Neural cell (in vitro differentiated cells): ENCODE data around the gene METAP1. TPM values are rescaled to one million over a fixed set of nuclear protein-coding genes. Genes with fewer than 3 reads are reported as not detected.

Experiments used
- H2AFZ ChIP-seq: fragments of 200-600, 300-800 bp; sonication (generic), shearing (Covaris generic); 2 replicates; pipeline ENCODE4 v1.6.0; 2014; ENCODE audit warnings: low read depth, mild to moderate bottlenecking, antibody characterized with exemption, low read length, moderate library complexity
- H3F3A ChIP-seq: fragments of 200-600 bp; shearing (Covaris generic); 2 replicates; pipeline ENCODE4 v1.6.1; 2016; ENCODE audit warnings: mild to moderate bottlenecking, moderate library complexity, mixed read lengths, antibody characterized with exemption, low read length; ENCODE audit not compliant: insufficient read depth, poor library complexity, severe bottlenecking
- H3K27ac ChIP-seq: fragments of 200-600, 300-800 bp; sonication (generic), shearing (Covaris generic); 2 replicates; pipeline ENCODE4 v1.5.1; 2014; ENCODE audit warnings: mild to moderate bottlenecking, low read length, moderate library complexity
- H3K27me3 ChIP-seq: fragments of 300-800, 200-600 bp; sonication (generic), shearing (Covaris generic); 2 replicates; pipeline ENCODE4 v1.6.0; 2014; ENCODE audit warnings: mild to moderate bottlenecking, low read depth, low read length, moderate library complexity; ENCODE audit not compliant: insufficient read depth
- H3K36me3 ChIP-seq: fragments of 300-800, 200-600 bp; sonication (generic), shearing (Covaris generic); 2 replicates; pipeline ENCODE4 v1.5.1; 2014; ENCODE audit warnings: mild to moderate bottlenecking, antibody characterized with exemption, low read length, moderate library complexity; ENCODE audit not compliant: insufficient read depth
- H3K4me2 ChIP-seq: fragments of 300-800, 200-600 bp; sonication (generic), shearing (Covaris generic); 2 replicates; pipeline ENCODE4 v1.6.0; 2014; ENCODE audit warnings: mild to moderate bottlenecking, low read length
- H3K4me3 ChIP-seq: fragments of 300-800, 200-600 bp; sonication (generic), shearing (Covaris generic); 2 replicates; pipeline ENCODE4 v1.5.1; 2014; ENCODE audit warnings: mild to moderate bottlenecking, low read length, moderate library complexity
- H3K79me2 ChIP-seq: fragments of 200-600 bp; shearing (Covaris generic); replicated peaks from 2 replicates; pipeline ENCODE4 v1.6.0; 2014; ENCODE audit warnings: mild to moderate bottlenecking, low read length, moderate library complexity; ENCODE audit not compliant: insufficient read depth
- H3K9ac ChIP-seq: fragments of 300-800, 200-600 bp; sonication (generic), shearing (Covaris generic); 2 replicates; pipeline ENCODE4 v1.6.1; 2016; ENCODE audit warnings: mild to moderate bottlenecking, low read length, mixed read lengths
- H3K9me2 ChIP-seq: fragments of 200-600 bp; shearing (Covaris generic); 2 replicates; pipeline ENCODE4 v1.6.1; 2016; ENCODE audit warnings: mild to moderate bottlenecking, low read length, mixed read lengths; ENCODE audit not compliant: insufficient read depth
- H3K9me3 ChIP-seq: fragments of 200-600, 300-800 bp; sonication (generic), shearing (Covaris generic); 2 replicates; pipeline ENCODE4 v1.6.1; 2016; ENCODE audit warnings: mild to moderate bottlenecking, mixed run types, low read length, moderate library complexity, mixed read lengths
- H4K20me1 ChIP-seq: fragments of 200-600 bp; shearing (Covaris generic); 2 replicates; pipeline ENCODE4 v1.6.1; 2016; ENCODE audit warnings: mild to moderate bottlenecking, mixed run types; ENCODE audit not compliant: insufficient read depth
- EP300 ChIP-seq: fragments of 450-650 bp; conservative IDR thresholded peaks from 2 replicates; pipeline ENCODE4 v1.6.1; 2014; ENCODE audit warnings: antibody characterized with exemption, mild to moderate bottlenecking, moderate library complexity; ENCODE audit not compliant: poor library complexity, severe bottlenecking
- EZH2 ChIP-seq: fragments of 200-600, 300-800 bp; shearing (Covaris generic), sonication (generic); IDR thresholded peaks from 2 replicates; pipeline ENCODE4 v1.6.1; 2014; ENCODE audit warnings: antibody characterized with exemption, low read length, borderline replicate concordance, mild to moderate bottlenecking; ENCODE audit not compliant: insufficient read depth, poor library complexity, severe bottlenecking
- MXI1 ChIP-seq: fragments of 450-650 bp; conservative IDR thresholded peaks from 2 replicates; pipeline ENCODE4 v1.6.1; 2014; ENCODE audit warnings: antibody characterized with exemption, mild to moderate bottlenecking; ENCODE audit not compliant: poor library complexity, severe bottlenecking
- POLR2AphosphoS5 ChIP-seq: IDR thresholded peaks from 2 replicates; pipeline ENCODE4 v1.6.1; 2012
- RAD21 ChIP-seq: fragments of 450-650 bp; conservative IDR thresholded peaks from 2 replicates; pipeline ENCODE4 v1.6.1; 2014; ENCODE audit warnings: antibody characterized with exemption, mild to moderate bottlenecking, moderate library complexity
- SMC3 ChIP-seq: fragments of 450-650 bp; conservative IDR thresholded peaks from 2 replicates; pipeline ENCODE4 v1.6.1; 2014; ENCODE audit warnings: antibody characterized with exemption, mild to moderate bottlenecking, moderate library complexity; ENCODE audit not compliant: poor library complexity
- TAF1 ChIP-seq: IDR thresholded peaks from 2 replicates; pipeline ENCODE4 v1.6.1; 2012; ENCODE audit warnings: low read depth
- polyA plus RNA-seq: library from polyadenylated mRNA; depleted of rRNA; stranded (reverse); fragments of >200 nt; gene quantifications from 2 replicates; pipeline ENCODE4 v1.2.3, GENCODE V29; 2014
- TF ChIP-seq, protein P1 (sequence below): fragments of 450-650 bp; IDR thresholded peaks from 2 replicates; pipeline ENCODE4 v1.5.1; 2014; ENCODE audit warnings: antibody characterized with exemption, mild to moderate bottlenecking, moderate library complexity; ENCODE audit not compliant: poor library complexity, severe bottlenecking
- TF ChIP-seq, protein P2 (sequence below): IDR thresholded peaks from 2 replicates; pipeline ENCODE4 v1.6.1; 2012; ENCODE audit warnings: borderline replicate concordance

The METAP1 gene
- polyA plus RNA-seq, 1 donor from 2014 or later: 24.5 TPM

DNA sequence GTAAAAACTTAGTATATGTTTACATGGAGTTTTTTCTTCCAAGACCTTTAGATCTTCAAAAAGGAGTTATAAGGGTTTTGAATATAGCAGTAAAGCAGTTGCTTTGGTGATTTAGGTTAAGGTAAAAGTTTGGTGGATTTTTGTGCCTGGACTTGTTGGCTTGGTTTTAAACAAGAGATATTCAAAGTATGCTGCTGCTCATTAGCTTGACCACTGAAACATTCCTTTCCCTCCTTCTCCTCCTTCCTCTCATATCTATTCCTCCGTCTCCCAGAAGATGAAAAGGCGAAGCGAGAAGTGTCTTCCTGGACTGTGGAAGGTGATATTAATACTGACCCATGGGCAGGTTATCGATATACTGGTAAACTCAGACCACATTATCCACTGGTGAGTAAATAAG lies 38.4 kb downstream of the METAP1 start:
- H3K9me3 ChIP-seq: no peaks in the 10 kb centered on the region
- no peaks in the 10 kb centered on the region for H3K27me3 ChIP-seq
- TF ChIP-seq, protein P1, sequence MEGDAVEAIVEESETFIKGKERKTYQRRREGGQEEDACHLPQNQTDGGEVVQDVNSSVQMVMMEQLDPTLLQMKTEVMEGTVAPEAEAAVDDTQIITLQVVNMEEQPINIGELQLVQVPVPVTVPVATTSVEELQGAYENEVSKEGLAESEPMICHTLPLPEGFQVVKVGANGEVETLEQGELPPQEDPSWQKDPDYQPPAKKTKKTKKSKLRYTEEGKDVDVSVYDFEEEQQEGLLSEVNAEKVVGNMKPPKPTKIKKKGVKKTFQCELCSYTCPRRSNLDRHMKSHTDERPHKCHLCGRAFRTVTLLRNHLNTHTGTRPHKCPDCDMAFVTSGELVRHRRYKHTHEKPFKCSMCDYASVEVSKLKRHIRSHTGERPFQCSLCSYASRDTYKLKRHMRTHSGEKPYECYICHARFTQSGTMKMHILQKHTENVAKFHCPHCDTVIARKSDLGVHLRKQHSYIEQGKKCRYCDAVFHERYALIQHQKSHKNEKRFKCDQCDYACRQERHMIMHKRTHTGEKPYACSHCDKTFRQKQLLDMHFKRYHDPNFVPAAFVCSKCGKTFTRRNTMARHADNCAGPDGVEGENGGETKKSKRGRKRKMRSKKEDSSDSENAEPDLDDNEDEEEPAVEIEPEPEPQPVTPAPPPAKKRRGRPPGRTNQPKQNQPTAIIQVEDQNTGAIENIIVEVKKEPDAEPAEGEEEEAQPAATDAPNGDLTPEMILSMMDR: no peak
- no peak for TF ChIP-seq SMC3
- TF ChIP-seq EZH2: no peak
- TF ChIP-seq RAD21: no peak
- TF ChIP-seq MXI1: no peak
- H3K9ac ChIP-seq: no peak overlapping the region
- no peaks in the 10 kb centered on the region for H3K36me3 ChIP-seq
- H3K4me2 ChIP-seq: no peak overlapping the region
- no peak overlapping the region for H3K4me3 ChIP-seq
- H3F3A ChIP-seq: no peaks in the 10 kb centered on the region
- no peak overlapping the region for H2AFZ ChIP-seq
- H4K20me1 ChIP-seq: no peaks in the 10 kb centered on the region
- no peak overlapping the region for H3K27ac ChIP-seq
- no peaks in the 10 kb centered on the region for H3K79me2 ChIP-seq
- no peaks in the 10 kb centered on the region for H3K9me2 ChIP-seq

DNA sequence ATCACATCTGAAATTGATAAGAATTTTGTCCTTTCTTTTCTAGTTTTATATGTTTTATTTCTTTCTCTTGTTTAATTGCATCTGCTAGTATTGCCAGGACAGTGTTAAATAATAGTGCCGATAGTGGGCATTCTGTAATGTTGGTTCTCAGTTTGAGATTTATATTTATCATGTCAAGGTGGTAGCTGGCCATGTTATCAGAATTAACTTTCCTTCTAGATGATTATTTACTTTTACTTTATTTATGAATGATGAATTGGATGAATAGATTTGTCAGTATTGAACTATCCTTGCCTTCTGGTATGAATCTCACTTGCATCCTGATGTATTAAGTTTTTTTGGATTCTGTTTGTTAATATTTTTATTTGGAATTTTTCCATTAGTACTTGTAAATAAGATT lies 42.7 kb downstream of the METAP1 start:
- Histone ChIP-seq H2AFZ (no peak overlapping the region), H3K79me2 (no peaks in the 10 kb centered on the region), H4K20me1 (no peaks in the 10 kb centered on the region), H3K4me3 (no peak overlapping the region), H3K9me2 (no peaks in the 10 kb centered on the region), H3K27ac (no peak overlapping the region), H3K27me3 (no peaks in the 10 kb centered on the region), H3K4me2 (no peak overlapping the region), H3K9ac (no peak overlapping the region), H3F3A (no peaks in the 10 kb centered on the region), H3K36me3 (no peaks in the 10 kb centered on the region), H3K9me3 (no peaks in the 10 kb centered on the region)
- TF ChIP-seq EP300: no peak
- no peak for TF ChIP-seq RAD21
- no peak for TF ChIP-seq SMC3
- no peak for TF ChIP-seq MXI1
- TF ChIP-seq, protein P2, sequence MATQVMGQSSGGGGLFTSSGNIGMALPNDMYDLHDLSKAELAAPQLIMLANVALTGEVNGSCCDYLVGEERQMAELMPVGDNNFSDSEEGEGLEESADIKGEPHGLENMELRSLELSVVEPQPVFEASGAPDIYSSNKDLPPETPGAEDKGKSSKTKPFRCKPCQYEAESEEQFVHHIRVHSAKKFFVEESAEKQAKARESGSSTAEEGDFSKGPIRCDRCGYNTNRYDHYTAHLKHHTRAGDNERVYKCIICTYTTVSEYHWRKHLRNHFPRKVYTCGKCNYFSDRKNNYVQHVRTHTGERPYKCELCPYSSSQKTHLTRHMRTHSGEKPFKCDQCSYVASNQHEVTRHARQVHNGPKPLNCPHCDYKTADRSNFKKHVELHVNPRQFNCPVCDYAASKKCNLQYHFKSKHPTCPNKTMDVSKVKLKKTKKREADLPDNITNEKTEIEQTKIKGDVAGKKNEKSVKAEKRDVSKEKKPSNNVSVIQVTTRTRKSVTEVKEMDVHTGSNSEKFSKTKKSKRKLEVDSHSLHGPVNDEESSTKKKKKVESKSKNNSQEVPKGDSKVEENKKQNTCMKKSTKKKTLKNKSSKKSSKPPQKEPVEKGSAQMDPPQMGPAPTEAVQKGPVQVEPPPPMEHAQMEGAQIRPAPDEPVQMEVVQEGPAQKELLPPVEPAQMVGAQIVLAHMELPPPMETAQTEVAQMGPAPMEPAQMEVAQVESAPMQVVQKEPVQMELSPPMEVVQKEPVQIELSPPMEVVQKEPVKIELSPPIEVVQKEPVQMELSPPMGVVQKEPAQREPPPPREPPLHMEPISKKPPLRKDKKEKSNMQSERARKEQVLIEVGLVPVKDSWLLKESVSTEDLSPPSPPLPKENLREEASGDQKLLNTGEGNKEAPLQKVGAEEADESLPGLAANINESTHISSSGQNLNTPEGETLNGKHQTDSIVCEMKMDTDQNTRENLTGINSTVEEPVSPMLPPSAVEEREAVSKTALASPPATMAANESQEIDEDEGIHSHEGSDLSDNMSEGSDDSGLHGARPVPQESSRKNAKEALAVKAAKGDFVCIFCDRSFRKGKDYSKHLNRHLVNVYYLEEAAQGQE: no peak

DNA sequence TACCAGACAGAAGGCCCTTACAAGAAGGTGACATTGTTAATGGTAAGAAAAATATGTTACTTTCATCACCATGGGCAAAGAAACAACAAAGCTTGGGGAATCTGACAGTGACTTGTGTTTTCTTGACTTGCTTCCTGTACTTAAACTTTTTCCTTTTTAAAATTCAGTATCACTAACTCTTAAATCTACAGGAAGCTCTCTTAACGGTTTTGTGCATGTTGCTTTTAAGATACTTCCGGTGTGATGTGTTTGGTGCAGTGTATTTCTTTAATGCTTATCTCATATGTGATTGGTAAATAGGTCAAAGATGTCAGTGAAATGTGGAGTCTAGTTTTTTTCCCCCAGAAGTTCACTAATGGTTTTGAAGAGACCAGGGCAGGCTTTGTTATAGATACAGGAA lies 47.8 kb downstream of the METAP1 start:
- Histone ChIP-seq H3K36me3 (no peaks in the 10 kb centered on the region), H3F3A (no peaks in the 10 kb centered on the region), H3K9me2 (no peaks in the 10 kb centered on the region), H3K9ac (no peak overlapping the region), H4K20me1 (no peaks in the 10 kb centered on the region), H3K79me2 (no peaks in the 10 kb centered on the region), H3K27ac (no peak overlapping the region), H3K4me2 (no peak overlapping the region), H2AFZ (no peak overlapping the region), H3K27me3 (no peaks in the 10 kb centered on the region), H3K9me3 (no peaks in the 10 kb centered on the region), H3K4me3 (no peak overlapping the region)
- TF ChIP-seq TAF1 (no peak), RAD21 (no peak), EP300 (no peak), MXI1 (no peak), POLR2AphosphoS5 (no peak), EZH2 (no peak), SMC3 (no peak)
- TF ChIP-seq, protein P2: no peak
- TF ChIP-seq, protein P1: no peak
